NCI-H2107 (cell line): ENCODE measurements around the gene SGTA.
"Not testable (repeated sequence)": the region's sequence is repeated elsewhere in the genome, so short reads cannot be mapped to it uniquely, and the experiment has no call there.

Experiments
- DNase-seq: peaks from one replicate; lab custom pipeline; 2025; lab: John Stamatoyannopoulos, UW

Gene SGTA

DNA sequence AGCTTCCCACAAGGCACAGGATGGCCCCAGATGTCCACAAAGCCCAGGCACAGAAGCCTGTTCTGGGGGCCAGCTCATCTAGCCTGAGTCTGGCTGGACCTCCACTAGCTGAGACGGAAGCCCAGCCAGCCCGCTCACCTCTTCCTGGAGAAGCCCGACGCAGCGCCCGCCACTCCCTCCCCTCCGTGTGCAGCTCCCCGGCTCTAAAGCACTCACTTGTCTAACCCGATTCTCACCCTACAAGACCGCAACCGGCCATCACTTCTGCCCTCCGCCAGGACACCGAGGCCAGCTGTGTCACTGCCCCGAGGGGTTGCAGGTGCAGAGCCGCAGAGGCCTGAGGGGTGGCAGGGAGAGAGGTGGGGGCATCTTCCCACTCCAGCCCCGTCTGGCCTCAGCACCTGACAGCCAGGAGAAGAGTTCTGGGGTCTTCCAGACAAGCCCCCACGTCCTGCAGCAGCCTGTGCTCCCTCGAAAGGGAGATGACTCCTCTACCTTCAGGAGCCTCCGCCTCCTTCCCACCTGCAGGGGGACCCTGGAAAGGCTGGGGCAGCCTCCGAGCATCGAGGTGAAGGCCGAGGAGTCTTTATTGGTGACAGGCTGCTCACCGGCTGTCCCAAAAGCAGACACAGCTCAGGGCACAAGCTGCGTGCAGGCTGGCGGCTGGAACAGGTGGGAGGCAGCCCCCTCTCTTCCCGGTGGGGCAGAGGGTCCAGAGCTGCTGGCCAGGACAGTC lies 56.0 kb downstream of the SGTA start:
- DNase-seq, result no peak

DNA sequence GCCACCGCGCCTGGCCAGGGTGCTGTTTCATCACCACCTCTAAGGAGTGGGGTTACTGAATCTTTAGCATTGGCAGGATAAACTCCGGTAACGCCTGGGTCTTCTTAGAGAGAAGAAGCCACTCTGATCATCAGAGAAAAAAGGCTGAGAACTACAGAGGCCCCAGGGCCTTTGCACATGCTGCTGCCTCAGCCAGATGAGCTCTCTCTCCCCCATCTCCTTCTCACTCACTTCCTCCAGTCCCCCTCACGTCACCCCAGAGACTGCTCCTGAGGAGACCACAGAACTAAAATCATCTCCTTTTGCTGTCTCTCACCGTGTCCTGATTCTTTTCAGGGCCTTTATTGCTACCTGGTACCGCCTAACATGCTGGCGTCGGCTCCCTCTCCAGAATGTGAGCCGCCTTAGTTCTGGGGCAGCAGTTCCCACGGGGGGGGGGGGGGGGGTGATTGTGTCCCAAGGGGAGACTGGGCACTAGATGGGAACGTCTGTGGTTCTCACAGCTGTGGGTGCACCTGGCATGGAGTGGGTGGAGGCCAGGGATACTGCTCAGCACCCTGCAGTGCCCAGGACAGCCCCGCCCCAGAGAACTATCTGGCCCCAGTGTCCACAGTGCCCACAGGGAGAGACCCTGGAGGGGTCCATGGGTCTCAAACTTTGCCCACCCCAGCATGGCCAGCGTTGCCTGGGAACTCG lies 56.8 kb downstream of the SGTA start:
- no peak for DNase-seq

DNA sequence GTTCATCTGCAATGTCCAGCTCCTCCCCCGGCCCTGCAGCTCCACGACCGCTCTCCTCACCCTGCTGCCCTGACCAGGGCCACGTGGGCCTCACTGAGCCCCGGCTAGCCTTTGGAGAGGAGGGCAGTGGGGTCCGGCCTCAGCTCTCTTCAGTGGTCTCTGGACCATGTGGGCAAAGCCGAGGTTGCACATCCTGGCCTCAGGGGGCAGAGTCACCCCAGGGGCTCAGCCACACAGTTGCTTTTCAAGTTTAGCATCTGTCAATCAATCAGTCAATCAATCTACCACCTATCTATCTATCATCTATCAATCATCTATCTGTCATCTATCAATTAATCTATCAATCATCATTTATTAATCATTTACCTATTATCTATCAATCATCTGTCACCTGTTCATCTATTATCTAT lies 58.9 kb downstream of the SGTA start:
- no peak for DNase-seq

DNA sequence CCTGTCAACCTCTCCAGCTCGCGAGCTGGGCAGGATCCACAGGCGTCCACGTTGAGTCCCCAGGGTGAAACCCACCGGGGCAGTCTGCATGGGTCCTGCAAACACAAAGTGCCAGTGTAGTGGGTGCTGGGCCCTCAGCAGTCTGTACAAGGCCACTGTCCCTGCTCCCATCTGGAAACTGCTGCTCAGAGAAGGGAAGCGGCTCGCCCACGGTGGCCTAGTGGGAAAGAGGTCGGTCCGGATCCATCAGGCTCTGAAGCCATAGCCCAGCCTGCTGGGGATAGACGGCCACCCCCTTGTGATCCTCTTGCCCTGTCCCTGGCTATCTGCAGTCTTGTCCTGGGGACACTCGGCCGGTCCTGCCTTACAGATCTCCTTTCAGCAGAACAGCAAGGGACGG lies 59.3 kb downstream of the SGTA start:
- no peak for DNase-seq

DNA sequence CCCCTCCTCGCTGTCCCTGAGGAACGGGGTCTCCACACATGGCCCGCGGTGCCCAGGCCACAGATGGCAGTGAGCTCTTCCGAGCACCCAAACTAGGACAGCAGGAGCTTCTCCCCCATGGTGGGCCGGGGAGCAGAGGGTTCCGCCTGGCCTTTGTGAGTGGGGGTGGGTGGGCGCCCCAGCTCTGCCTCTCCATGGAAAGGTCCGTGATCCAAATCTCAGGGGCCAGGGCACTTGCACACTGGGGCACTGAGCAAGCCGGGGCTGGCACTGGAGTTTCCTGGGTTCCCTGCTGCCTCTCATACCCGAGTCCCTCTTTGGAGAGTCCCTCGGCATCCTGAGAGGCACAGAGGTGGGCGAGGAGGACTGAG lies 59.7 kb downstream of the SGTA start:
- DNase-seq, result no peak

DNA sequence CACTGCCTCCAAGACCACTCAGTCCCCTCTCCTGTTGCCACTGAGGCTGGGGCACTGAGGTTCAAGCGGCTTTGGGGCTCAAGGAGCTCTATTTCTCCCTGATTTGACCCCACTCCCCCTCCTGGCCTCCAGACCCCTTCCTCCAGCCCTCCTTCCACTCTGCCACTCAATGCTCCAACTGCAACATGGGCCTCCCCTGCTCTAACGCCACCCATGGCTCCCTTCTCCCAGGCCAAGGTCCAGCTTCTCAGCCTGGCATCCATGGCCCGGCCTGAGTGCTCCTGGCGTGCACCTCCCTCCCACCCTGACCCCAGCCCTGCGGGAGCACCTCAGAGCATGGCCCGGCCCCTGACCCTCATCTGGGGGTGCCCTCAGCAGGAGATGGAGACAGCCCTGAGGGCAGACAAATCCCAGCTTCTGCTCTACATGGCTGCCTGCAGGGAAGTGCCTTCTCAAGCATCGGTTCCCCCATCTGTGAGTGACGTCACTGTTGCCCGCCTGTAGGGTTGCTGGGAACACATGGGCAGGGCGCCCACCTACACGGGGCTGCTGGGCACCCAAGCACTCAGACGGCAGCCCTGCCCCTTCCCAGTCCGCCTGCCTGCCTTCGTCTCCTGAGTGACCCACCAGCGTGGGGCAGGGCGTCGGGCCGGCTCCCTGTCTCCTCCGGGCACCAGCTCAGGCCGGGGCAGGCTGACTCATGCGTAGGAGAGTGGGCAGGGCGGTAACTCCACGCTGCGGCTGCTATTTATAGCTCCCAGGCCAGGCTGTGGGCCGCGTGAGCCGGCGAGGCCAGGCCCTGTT lies 60.3 kb downstream of the SGTA start:
- no peak for DNase-seq

DNA sequence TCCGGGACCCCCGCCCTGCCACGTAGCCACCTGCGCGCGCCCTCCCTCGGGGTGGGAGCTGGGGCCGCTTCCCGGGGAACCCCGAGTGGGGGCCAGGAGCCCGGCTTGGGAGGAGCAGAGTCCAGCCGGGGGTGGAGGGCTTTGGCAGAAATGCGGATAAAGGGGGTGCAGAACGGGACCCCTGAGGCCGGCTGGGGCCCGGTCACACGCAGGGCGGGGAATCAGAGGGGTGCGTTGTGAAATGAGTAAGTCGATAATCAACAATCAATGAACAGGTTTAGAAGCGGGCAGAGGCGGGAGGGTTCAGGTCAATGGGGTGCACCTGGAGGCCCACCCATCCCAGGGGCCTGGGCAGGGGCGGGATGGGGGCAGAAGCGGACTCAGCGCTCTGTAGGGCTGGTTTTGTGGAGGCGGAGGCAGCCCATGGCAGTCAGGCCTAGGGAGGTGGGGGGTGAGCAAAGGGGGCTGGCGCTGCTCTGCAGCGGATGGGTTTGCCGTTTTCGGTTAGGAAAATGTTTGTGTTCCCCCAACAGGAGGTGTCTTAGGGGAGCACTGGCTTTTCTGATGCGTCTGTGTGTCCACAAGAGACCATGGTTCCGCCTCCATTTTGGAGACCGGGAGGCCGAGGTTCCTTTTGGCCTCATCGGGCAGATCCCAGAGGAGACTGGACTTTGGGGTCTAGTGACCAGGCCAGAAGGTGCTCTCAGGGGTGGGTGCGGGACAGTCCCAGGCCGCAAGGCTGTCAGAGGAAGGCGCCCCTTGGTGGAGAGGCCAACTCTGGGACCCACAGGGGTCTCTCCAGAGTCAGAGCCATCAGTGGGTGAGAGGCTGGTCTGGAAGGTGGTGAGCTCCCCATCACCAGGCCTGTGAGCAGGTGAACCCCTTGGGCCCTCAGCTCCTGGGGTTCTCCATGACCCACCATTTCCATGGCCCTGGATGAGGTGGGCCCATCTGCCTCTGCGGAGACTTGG lies 61.2 kb downstream of the SGTA start:
- DNase-seq, result no peak

DNA sequence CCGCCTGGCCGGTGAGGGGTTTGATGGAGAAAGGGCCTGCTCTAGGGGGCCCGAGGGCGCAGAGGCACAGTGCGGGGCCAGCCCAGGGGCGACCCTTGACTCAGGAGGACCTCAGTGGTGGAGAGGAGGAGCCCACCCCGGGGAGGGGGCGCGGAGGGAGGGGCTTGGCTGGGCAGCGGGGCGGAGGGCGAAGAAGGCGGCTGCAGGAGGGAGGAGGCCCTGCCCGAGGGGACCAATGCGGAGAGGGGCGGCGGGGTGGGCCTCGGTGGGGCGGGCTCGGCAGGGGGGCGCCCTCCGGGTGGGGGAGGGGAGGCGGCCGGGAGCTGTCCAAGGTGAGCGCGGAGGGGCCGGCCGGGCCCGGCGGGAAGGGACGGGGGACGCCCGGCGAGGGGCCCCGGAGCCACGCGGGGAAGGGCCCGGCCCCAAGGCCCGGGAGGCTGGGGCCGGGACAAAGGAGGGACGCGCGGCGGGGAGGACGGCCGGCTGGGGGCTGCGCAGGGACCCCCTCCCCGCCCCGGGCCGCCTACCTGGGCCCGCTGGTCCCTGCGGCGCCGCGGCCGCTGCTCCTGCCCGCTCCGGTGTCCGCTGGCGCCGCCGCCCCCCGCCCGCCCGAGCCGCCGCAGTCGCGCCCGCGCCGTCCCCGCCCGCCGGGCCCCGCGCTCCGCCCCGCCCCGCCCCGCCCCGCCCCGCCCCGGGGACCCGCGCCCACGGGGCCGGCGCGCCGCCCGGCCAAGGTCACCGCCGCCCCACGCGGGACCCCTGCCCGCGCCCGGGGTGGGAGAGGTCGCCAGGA lies 62.1 kb downstream of the SGTA start, which contains the start of gene DIRAS1:
Gene DIRAS1 (minus strand): TSS at position 596 of the 793 bp plus-strand sequence. CDS start 3,566 bp downstream, outside the sequence.
- DNase-seq, result no peak

DNA sequence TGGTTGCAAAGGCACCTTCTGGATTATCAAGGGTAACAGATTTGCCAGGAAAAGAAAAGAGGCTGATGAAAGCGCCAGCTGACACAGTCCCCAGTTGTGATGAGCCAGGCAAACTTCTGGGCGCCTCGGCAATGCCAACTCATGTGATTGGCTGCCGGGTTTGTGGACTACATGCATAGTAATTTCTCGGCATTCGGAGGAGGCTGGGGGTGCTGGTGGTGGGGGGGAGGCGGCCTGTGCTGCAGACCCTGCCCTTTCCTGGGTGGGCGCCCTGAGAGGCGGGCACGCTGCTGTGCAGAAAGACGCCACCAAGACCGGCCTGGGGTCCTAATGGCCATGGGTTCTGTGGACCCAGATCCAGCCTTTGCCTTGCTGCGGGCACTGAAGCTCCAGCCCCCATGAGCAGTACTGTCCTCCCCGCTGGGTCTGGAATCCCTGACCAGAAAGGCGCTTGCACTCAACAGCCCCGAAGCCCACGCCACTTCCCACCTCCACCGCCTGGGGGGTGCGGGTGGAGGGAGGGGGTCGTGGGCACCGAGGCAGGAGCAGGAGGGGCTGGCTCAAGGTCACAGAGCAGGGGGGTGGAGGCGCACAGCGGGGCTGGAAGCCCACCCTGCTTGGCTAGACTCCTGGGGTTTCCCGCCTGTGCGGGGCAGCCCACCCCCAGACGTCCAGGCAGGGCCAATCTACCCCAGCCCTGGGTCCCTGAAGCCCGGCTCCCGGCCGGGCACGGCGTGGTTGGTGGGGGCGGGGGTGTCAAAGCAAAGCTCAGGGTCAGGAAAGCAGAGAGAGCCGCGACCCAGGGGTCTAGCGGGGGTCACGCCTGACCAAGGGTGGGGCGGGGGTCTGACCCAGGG lies 62.9 kb downstream of the SGTA start:
- DNase-seq, result no peak

DNA sequence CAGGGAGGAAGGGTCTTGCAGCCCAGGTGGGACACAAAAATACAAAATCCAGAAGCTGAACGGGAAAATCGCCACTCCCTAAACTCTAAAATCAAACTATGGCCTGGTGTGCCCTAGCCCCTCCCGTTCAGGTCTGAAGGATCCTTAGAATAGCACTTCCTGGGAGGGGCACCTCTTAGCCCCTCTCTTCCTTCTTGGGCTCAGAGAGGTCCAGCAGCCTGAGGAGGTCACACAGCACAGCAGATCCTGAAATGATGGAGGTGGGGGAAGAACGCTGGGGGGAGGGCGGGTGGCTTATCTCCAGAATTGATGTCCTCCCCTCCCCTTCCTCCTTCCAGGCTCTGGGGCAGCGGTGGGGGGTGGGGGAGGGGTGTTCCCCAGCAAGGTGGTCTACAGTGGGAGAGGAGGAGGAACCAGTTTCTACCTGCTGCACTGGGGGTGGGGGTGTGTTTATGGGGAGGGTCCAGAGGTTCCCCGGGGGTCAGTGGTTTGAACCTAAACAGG lies 63.8 kb downstream of the SGTA start:
- DNase-seq, result no peak

DNA sequence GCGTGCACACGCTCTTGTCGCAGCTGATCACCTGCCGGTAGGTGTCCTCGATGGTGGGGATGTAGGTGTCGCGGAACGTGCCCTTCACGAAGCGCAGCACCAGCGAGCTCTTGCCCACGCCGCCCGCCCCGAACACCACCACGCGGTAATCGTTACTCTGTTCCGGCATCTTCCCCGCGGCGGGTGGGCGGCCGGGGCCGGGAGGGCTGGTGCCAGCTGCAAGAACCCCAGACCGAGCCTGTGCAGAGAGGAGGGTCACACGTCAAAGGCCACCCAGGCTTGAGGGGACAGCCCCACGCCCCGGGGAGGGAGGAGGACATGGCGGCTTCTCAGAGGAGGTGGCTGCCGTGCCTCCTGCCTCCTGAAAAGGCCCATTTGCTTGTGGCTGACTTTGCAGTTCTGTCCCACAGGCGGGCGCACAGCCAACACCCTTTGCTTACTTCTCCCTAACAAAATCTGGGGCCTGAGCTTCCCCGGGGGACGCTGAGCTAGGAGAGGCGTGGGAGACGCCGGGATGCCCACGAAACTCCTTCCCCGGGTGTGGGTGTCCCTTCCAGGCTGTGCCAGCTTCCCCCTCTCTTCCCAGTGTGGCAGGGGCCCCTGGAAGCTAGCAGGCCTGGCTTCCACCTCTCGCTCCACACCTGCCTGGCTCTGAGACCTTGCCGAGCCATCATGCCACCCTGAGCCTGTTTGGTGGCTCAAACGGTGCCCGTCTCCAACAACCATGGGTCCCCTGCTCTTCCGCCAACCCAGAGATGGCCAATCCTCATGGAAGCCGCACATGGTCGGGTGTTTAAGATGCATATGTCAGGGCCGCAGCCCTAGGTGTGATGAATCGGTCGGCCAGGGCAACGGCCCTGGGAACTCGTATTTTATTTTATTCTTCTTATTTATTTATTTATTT lies 65.2 kb downstream of the SGTA start:
- no peak for DNase-seq

DNA sequence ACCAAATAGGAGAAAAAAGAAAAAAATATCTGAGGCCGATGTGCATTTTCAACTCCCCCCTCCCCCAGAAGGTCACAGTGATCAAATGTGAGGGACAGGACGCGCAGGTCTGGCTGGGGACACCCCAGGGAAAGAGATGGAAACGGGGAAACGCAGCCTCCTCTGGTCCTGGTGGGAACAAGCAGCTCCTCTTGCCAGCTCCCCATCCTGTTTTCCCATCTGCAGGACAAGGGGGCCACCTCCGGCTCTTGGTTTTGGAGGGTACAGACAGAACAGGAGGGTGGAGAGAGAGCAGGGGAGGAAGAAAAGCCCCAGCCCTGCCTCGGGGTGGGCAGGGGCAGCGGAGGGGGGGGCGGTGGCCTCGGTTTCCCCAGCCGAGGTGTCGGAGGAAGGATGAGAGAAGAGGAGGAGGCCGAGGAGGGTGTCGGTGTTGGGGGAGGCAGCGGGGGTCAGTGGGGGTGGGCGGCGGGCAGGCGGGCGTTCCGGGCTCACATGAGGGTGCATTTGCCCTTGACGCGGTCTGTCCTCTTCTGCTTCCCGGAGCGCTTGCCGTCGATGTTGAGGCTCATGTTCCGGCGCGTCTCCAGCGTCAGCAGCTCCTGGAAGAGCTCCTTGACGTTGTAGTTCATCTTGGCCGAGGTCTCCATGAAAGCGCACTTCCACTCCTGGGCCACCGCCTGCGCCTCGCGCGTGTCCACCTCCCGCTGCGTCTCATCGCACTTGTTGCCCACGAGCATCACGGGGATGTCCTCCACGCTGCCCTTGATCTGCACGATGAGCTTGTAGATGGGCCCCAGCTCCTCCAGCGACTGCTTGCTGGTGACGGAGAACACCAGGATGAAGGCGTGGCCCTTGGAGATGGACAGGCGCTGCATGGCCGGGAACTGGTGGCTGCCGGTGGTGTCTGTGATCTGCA lies 66.1 kb downstream of the SGTA start:
- DNase-seq, result no peak

DNA sequence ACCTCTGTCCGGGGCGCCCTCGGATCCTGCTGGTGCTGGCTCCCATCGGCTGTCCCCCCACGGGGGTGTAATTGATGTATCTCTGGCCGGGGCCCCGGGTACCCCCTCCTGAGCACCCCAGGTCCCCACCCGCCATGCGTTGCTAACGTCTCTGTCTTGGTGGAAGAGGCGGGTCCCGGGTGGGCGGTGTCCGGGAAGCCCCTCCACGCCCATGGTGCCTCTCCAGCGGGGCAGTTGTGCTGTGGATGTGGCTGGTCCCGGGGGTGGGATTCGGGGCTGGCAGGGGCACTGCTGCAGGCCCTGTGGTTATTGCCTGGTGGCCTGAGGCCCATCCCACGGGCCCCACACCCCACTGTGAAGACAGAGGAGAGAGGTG lies 66.8 kb downstream of the SGTA start:
- no peak for DNase-seq

DNA sequence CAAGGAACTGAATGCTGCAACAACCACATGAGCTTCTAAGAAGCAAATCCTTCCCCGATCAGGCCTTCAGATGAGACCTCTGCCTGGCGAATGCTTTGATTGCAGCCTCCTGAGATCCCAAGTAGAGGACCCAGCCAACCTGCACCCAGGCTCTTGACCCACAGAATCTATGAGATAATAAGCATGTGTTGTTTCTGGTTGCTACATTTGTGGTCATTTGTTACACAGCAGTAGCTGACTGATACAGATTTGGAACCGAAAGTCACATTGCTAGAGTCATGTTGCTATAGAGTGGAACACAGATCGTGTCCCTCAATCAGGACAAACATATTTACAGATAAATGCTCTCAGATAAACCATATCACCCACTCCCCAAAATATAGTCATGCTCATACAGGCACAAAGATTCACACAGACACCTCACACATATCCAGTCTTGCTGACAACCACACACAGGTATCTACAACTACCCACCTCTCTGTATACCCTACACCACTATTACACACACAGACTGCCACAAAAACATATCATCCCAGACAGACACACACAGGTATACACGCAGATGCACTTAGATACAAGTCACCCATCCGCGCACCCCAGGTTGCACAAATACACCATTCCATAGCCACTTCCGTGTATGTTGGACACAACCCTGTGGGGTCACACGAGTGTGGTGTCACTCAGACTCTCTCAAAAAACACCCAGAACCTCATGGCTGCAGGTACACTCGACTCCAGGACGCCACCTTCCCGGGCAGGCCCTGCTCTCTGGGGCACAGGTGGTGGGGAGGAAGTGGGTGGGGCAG lies 67.4 kb downstream of the SGTA start:
- no peak for DNase-seq

DNA sequence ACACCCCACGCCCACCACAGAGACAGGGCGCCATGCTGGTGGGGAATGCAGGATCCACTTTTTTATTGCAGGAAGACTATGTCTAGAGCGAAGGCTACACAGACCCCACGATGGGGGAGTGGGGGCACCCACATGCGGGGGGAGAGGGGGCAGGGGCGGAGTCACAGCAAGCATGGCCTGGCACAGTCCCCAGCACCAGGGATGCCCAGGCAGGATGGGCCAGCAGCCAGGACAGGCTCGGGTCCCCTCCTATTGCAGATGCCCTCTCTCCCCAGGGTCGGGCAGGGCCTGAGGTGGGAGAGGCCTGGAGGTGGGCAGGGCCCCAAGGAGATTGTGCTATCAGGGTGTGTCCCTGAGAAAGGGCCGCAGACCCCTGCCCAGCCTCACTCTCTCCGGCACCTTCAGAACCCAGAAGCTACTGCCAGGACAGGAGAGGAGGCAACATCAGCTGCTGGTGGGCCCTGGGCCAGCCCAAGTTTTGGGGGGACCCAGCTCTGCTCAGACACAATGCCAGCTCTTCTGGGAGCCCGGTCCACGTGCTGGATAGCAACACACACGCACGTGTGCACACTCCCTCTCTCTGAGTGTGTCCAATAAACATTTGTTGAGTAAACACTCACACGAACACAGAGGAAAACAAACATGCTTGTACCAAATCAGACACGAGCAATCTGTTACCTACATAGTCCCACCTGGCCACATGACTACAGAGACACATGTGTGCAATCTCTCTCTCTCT lies 68.4 kb downstream of the SGTA start:
- no peak for DNase-seq

DNA sequence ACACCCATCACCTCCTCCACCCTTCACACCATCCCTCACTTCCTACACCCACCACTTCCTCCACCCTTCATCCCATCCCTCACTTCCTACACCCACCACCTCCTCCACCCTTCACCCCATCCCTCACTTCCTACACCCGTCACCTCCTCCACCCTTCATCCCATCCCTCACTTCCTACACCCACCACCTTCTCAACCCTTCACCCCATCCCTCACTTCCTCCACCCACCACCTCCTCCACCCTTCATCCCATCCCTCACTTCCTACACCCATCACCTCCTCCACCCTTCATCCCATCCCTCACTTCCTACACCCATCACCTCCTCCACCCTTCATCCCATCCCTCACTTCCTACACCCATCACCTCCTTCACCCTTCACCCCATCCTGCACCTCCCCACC lies 69.0 kb downstream of the SGTA start:
- DNase-seq, result not testable (repeated sequence)
